Left hindlimb (tissue), 1 donor: ENCODE measurements around the gene SYNE1.

ENCODE experiments used
- DNase-seq: peaks from one replicate; pipeline ENCODE4 v3.0.0-alpha.2; 2018

SYNE1 gene

DNA sequence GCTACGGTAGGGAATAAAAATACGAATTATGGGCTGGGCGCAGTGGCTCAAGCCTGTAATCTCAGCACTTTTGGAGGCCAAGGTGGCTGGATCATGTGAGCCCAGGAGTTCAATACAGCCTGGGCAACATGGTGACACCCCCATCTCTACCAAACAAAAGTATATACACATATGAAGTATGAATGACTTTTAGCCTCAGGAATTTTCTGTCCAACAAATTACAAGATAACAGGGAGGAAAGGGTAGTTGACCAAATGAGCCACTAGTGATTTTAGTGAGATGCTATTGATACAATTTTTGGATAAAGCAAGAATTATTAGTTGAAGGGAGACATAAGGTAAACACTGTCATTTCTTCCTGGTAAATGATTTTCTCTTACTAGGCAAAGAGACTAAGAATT, 328.2 kb downstream of the SYNE1 start:
- no peak for DNase-seq

DNA sequence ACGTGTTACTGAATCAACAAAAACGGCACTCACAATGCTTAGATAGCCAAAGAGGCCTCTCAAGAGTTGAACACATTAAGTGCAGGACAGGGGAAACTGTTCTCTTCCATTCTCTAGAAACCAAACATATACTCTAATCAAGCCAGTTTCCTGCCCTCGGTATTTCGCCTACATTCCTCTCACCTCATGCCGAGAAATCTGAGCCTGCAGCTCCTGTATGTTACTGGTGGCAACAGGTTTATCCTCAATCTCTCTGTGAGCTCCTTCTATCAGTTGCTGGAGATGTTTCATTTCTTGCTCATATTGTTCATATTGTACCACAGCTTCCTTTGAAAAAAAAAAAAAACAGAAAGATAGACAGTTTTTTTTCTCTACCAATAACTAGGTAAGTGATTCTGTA, 328.9 kb downstream of the SYNE1 start:
- no peak for DNase-seq

DNA sequence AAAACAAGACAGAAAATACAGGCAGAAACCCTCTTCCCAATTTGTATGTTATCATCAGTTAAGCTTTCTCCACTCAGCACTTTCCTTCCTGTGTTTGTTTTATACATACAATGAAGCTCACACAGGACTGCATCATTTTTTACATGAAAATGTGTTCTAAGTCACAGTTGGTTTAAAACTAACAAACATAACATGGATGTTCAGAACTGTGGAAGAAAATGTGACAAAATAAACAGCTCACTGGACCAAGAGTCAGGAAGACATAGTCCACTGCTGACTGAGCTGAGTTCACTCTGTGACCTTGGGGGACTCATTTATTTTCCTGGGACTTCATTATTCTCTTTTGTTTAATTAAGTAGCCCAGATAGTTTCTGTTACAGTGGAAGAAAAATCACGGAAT, 331.5 kb downstream of the SYNE1 start:
- DNase-seq, result no peak

DNA sequence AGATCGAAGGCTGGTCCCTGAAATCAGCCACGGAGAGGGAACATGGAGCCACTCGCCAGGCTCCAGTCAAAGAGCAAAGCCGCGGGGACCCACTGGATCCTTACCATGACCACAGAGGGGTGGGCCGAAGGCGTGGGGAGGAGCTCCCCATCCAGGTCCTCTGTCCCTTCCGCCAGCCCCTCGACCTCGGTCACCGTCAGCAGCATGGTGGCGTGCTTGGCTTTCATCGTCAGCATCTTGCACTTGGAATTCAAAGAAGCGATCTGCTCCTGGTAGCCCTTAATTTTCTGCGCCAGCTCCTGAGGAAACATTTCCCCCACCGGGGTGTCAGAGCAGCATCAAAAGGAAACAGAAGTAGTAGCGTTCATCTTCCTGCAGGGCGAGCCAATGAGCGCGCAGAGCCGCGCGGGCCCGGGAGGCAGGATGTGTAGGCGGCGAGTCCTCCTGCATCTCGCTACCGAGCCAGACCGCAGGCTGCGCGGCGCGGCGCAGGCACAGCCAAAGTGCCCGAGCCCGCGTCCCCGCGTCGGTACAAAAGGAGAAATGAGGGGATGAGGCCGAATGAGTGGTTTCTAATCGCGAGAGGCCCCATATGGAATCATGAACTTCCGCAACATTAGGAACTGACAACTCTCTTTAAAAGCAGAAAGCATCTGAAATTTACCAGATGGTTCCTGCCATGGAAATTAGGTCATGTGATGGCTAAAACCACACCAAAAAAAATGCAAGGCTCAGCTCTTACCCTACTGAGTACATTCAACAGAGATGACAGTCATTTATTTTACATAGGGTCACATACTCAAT, 335.2 kb downstream of the SYNE1 start:
- DNase-seq, result peak; percentile 92

DNA sequence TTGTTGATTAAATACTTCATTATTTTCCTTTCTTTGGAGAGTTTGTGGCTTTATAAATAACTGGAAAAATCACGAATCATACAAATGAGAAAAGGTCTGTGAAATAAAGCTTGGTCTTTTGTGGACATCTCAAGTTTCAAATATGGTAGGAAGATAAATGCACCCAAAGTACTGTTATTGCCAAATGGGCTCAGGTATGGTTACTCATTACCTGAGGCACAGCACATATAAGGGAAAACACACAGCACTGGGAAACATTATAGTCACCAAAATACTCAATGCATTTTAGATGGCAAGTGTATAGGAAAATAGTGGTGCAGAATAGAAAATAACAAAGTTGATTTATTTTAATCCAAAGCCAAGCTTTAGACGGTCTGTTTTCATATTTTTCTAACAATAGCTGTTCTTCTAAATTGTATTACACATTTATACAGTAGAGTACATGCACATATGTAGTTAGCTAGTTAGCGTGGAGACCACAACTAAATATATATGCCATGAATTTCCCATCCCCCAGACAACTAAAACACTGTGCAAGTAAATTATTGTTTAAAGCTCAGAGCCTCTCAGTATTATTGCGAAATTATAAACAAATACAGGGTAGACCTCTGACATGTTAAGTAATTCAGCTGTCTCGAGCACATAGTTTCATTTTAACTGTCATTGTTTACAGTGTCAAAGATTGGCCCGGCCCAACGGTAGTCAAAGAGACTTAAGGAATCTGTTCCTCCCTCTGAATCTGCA, 336.0 kb downstream of the SYNE1 start:
- DNase-seq, result no peak

DNA sequence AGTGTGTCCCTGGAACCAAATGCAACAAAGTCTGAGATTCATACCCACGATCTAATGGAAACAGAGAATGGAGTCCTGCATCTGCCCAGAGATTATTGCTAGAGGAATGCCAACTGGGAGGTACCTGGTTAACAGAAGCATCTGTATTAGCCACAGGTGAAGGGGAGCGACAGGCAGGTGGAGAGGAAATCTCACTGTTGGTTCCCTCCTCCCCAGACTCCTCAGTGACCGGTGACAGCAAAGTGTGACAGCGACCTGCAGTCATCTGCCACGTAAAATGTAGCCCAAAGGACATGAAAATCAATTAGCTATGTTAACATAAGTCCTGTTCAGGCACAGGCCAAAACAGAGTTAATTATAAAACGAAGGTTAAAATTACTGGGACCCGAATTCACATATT, 336.6 kb downstream of the SYNE1 start:
- DNase-seq, result no peak

DNA sequence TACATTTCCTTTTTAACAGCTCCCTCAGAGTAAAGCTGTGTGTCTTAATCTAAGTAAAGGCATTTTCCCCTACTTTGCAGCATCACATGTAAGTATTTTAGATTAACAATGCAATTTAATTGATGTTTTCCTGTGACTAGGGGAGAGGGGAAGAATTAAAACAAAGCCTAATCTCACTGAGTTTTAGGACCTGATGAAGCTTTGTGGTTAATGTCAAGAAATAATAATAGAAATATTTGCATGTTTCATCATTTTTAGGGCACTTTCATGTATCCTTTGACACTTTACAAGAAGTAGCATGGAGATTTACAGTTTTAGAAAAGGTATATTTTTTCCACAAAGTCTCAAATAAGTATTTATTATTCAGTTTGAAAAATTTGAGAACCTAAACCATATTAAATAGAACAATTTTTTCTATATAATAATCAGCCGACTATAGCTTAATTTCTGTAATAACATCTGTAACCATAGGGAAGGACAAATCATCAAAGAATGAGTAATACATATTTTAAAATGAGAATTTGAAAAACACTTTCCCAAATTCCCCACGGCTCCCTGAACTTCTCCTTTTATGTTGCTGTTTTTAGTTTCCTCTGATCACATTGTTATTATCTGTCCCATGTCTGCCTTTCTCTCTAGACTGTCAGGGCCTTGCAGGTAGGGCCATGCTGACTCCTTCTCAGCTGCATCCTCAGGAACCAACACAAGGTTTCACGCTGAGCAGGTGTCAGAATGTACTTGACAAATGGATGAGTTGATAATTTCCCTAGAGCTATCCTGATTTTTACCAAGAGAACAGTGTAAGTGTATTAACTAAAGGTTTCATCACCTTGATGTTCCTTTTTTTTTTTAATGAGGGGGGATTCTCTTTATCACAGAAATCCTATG, 338.1 kb downstream of the SYNE1 start:
- DNase-seq, result no peak

DNA sequence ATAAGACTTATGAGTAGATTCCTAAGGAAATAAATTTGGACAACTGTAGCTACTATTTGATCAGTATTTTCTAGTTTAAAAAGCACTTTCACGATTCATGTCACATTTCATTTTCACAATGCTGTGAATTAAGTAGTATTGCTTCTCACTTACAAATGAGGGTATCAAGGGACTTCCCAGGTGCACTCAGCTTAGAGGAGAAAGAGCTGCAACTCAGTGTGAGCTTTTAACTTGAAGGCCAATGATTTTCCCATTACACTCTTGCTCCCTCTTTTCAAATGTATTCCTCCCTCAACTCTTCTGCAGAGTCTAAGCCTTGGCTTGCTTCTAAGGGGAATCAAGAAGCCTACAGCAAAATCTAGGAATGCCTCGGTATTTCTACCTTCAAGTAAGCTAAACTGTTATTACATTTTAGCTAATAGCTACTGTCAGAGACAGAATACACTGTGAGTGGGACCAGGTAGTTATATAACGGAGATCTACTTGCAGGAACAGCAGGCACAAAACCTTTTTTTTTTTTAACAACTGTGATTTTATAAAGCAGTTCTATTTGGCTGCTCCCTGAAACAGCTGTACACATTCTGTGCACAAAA, 339.0 kb downstream of the SYNE1 start:
- no peak for DNase-seq

DNA sequence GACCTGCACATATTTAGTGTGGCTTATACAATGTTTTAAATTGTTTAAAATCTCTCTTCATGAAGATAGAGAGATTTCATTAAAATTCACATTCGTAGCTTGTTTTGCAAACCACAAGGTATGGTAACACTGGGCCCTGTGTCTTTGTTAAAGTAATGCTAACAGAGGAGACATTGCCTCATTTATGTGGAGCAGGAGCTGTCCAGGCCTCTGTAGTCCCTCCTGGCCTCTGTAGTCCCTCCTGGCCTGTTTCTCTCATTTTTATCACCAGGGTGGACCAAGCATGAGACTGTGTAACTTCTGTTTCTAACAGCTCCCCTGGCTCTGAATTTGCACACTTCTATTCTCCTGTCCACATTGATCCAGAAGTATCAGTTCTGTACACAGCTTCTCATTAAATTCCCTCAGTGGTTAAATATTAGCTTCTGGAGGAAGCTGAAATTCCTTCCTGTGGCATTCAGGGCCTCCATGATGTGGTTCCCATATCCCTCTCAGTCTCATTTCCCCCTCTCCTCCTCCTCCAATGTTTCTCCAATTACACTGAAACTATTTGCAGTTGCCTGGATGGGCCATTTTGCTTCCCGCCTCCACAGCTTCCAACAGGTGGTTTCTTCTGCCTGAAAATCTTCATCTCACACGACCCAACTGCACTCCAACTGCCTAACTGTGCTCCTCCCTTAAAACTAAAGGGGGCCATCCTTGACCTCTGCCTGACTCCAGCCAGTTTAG, 340.4 kb downstream of the SYNE1 start:
- DNase-seq, result no peak

DNA sequence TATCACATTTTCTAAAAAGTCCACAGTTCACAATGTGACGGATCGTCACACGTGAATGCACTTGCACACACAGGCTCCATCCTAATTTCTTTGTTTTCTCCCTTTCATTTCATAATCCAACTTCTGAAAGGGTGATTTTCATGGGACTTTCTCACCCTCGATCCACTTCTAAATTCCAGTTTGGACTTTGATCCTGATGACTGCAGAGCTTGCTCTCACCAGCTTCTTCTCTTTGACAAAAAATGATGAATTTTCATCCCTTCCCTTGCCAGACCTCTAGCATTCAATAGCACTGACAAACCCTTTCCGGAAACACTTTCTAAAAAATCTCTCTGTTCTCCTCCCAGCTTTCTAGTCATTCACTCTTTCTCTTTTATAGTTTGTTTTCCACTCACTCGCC, 341.2 kb downstream of the SYNE1 start:
- DNase-seq, result no peak

DNA sequence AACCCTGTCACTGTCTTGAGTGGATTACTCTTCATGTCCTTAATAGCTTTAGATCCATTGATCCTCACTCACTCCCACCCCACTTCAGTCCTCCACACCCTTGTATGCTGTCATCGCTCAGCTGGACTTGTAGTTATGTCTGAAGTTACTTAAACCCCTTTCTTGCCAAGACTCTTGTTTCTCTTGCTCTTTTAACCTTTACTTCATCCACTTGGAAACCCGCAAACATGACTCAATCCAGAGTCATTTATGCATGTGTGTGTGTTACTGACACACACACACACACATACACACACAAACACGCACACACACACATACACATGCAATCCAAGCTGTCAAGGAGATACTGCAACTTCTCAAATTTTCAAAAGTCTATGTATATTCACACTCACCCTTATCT, 341.8 kb downstream of the SYNE1 start:
- DNase-seq, result no peak

DNA sequence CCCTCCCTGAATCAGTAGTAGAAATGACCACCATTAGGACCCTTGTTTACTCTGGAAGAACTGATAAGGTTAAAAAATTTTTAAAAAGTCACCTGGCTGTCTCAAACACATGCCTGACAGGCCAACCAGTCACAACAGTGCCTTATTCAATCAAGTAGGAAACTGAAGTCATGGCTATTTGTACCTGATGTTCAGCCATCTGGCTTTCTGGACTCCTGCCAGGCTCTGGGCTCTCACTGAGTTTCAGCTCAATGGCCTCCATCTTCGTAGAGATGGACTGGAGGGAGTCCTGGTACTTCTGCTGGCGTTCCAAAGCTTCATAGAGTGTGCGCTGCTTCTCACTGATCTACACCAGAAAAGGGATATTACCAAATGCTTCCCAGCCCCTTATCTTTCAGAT, 343.8 kb downstream of the SYNE1 start:
- DNase-seq, result no peak

DNA sequence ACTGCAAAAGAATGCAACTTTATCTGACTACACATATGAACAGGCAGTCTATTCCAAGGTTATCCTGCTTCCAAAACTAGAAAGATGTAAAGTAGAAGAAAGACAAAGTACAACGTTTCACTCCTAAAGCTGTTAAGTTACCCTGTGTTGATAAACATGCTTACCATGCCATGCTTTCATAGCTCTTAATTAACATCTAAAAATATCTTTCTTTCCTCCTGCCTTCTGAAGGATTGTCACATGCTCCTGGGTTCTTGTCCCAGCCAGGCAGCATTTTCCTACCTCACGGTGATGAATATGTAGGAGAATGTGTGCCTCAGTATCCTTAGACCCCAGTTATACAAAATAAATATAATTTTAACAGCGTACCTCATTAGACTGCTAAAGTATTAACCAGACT, 344.6 kb downstream of the SYNE1 start:
- DNase-seq, result no peak

DNA sequence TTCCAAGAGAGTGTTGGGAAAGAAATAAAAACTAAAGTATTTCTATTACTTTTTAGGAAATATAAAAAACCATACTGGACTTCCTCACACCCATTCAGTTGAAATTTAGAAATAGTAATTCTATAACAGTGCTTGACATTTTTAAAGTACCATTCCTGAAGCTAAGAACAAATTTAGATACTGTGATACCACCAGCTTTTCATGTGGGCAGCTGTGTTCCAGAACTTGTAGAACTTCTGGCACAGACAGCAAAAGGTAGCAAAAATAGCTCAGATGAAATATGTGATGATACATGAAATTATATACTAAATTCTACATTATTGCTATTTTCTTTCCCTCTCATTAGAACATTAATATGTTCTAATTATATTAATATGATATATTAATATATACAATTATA, 346.5 kb downstream of the SYNE1 start:
- no peak for DNase-seq

DNA sequence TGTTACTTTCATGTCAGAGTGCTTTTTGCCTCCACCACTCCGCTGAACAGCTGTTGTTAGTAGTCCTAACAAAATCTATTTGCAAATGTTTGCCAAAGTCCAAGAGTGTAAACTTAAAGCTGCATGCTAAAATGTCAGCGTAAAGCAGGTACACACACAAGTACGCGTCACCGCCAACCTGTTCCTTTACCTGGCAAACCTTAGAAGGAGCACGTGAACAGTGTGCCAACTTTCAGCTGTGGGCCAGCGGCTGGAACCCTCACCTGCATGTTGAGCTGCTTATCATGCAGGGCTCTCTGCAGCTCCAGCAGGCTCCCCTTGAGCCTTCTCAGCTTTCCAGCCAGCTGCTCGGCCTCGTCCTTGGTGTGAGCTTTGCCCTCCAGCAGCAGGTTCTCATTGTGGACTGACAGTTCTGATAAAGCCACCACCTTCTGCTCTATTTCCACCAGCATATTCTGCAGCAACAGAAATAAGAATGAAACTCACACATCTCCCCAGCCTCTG, 359.3 kb downstream of the SYNE1 start:
- no peak for DNase-seq

DNA sequence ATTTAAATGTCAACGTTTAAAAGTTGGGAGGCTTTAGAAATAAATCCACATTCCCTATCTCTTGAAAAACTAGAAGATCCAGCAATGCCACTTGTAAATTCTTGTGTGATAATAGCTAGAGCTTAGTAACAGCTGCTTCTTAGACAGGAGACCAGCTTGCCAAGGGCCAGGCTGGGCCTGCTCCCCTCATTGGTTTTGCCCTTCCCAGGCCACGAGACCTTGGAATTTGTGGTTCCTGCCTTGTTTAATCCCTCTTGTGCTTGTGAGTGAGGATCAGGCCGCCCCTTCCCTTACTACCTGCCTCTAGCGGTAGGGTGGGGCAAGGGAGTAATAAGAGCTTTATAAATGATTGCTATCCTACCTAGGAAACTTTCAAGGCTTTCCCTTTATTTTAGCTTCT, 363.5 kb downstream of the SYNE1 start:
- DNase-seq, result peak; percentile 53

DNA sequence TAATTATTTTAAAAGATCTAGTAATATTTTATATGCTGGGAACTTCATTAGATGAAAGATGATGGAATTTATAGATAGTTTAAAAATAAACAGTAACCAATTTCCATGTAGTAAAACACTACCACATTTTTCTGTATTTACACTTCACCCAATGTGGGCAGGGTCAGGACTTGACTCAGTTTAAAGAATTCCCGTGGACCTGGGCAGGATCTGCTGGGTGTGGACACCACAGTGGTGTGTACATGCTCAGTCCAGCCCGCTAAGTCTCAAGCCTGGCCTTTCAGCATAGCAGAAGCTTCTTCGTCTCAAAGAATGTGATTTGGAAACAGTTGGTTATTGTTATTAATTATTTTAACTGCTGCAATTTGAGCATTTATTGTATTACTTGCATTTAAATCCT, 364.2 kb downstream of the SYNE1 start:
- DNase-seq, result no peak

DNA sequence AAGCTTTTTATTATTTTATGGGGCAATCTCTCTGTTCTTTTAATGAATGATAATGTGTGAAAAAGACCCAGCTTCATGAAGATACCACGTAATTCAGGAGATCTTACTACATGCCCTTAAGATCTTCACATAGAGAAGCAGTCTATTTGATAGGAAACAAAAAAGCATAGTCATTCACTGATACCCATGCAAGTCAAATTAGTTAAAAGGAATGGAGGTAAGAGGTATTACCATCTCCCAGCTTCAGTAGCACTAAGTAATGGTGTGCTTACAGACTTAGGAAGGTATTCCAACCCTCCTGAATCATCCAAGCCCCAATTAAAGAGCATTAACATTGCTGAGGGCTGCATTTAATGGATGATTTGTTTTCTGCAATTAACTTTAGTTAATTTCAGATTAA, 364.7 kb downstream of the SYNE1 start:
- DNase-seq, result no peak

DNA sequence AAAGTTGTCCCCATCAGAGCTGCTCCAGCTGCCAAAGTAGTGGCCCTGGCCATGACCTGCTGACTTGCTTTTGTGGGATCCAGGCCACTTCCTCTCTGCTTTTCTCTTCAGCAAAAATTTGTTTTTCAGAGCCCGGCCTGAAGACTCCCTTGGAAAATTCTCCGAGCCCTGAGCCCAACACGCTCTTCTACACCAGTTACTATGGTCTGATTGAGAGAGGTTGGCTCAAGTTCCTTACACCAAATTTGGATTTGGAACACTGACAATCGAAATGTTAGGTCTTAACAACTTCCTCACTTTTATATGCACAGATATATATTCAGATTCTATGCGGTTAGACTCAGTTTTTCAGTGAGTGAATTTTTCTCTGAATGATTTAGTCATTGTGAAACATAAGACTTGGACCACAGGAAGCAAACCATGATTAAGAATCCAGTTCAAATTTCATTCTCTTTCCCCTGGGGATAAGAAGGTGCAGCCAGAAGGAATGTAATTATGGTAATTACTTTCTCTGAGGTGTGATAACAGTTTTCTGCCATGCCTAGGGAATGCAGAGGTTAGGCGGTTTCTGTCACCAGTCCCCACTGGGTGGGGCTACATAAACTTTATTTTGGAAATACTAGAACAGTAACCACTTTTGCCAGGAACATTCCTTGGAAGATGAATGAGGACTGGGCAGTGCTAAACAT, 365.2 kb downstream of the SYNE1 start:
- DNase-seq, result peak; percentile 64

DNA sequence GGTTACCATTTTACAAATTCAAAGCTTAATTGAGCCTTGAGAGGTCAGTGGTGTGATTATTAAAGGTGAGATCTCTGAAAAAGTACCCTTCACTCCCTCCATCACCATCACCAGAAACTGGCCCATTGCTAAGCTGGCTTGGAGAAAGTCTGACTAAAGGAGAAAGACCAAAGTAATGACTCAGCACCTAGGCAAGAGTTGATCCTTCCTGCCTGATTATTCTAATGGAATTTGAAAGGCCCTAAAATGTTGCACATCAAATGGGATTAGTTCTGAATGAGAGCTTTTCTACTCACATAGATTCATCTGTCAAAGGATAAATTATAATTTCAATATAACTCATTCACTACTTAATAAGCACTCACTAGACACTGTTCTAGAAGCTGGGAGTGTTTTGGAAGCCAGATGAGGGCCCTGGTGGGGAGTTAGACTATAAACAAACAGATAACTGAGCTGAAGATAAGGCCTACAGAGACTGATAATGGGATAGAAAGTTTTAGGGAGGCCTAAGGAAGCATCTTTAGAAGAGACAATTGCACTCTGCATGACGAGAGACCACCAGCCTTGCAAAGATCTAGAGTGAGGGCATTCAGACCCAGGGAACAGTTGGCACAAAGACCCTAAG, 366.7 kb downstream of the SYNE1 start:
- DNase-seq, result no peak

DNA sequence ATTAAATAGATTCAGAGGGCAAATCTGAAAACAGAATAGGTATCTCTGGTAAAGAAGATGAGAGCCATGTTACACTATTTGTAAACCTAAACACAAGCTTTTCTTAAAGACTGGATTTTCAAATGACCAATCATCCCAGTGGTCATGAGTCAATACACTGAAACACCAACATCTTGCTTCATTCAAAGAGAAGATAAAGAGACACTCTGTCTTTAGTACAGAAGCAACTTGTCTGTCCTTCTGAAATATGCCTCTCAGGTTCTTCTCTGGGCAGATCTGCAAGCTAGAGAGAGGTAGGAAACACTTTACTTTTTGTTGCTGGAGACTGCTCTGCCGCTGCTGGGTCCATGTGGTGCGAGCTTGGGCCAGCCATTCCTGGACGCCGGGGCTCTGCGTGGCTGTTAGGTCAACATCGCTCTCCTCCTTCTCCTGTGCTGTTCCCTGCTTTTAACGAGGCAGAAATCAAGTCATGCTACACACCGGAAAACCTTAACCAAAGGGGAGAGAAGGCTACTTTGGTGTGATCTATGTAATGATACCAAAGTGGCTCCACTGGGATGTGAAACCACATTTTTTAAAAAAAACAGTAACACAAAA, 368.2 kb downstream of the SYNE1 start:
- no peak for DNase-seq
